Colonic mucosa (tissue), 4 donors: ENCODE measurements around the gene DLG2. TPM values are rescaled to one million over a fixed set of nuclear protein-coding genes. Genes with fewer than 3 reads are reported as not detected.
"Not testable (repeated sequence)": the region's sequence is repeated elsewhere in the genome, so short reads cannot be mapped to it uniquely, and the experiment has no call there.

Experiments used
- DNase-seq: peaks from one replicate; pipeline ENCODE4 v3.0.0-alpha.2; 2020
- H3K27ac ChIP-seq: fragments of 200-600 bp; one replicate; pipeline ENCODE4 v1.8.0; 2021
- H3K27me3 ChIP-seq: fragments of 200-600 bp; one replicate; pipeline ENCODE4 v1.8.0; 2021
- H3K36me3 ChIP-seq: fragments of 200-600 bp; one replicate; pipeline ENCODE4 v1.8.0; 2021
- H3K4me1 ChIP-seq: fragments of 200-600 bp; one replicate; pipeline ENCODE4 v1.8.0; 2021; ENCODE audit warnings: mild to moderate bottlenecking
- H3K4me3 ChIP-seq: fragments of 200-600 bp; one replicate; pipeline ENCODE4 v1.8.0; 2021
- H3K9ac ChIP-seq, 2 donors: one replicate each; pipeline ENCODE4 v1.7.0; 2013; ENCODE audit warnings: control low read depth in 2 of 2, low read depth in 2 of 2, low read length in 2 of 2
- H3K9me3 ChIP-seq: fragments of 200-600 bp; one replicate; pipeline ENCODE4 v1.8.0; 2021
- intact Hi-C: fragments of 100-400 bp; cut with DNase I; formaldehyde crosslinking; loops from one replicate; pipeline ENCODE4 v1.14.1; 2022
- total RNA-seq, 2 donors: library from RNA; stranded (reverse); fragmentation: NEBNext Ultra II Directional in 1 of 2; extraction: Animal tissue kit (Norgen Biotek cat#: 25700) in 1 of 2; gene quantifications; one replicate each; pipeline ENCODE4 v1.2.1, GENCODE V29; 2021
- TF ChIP-seq, protein P1 (sequence below): fragments of 200-600 bp; IDR thresholded peaks from one replicate; pipeline ENCODE4 v1.8.0; 2022; ENCODE audit warnings: antibody characterized with exemption, mild to moderate bottlenecking
- donor health status: healthy.
- donor health status: DM: no; HTN: no; CAD: no.
- donor health status: DM: no; HTN: no; CAD: no.

Gene DLG2
- total RNA-seq, 2 donors from 2014 or later = 1.4 to 3.3 TPM

DNA sequence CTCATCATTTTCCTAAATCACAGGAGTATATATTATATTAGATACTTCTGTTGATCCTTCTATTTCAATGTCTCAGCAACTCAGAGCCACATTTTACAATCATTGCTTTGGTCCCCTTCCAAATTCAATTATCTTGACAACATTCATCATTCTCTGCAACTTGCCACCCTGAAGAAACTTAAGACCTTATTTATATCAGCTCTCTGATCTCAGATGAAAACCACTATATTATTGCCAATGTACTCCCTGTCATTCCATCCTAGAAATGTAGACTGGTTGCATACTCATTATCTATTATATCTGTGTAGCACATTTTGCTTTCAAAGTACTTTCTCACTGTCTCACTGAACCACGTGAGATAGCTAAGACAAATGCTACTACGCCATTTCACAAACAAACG is 379.3 kb downstream of the DLG2 start:
- Histone ChIP-seq H3K4me3 (no peak overlapping the region), H3K4me1 (no peaks in the 10 kb centered on the region), H3K27ac (no peak overlapping the region), H3K27me3 (no peaks in the 10 kb centered on the region), H3K9me3 (no peaks in the 10 kb centered on the region), H3K36me3 (no peaks in the 10 kb centered on the region), H3K9ac (no peak overlapping the region)
- intact Hi-C loops = no loop called here
- DNase-seq = no peak
- TF ChIP-seq, protein P1, sequence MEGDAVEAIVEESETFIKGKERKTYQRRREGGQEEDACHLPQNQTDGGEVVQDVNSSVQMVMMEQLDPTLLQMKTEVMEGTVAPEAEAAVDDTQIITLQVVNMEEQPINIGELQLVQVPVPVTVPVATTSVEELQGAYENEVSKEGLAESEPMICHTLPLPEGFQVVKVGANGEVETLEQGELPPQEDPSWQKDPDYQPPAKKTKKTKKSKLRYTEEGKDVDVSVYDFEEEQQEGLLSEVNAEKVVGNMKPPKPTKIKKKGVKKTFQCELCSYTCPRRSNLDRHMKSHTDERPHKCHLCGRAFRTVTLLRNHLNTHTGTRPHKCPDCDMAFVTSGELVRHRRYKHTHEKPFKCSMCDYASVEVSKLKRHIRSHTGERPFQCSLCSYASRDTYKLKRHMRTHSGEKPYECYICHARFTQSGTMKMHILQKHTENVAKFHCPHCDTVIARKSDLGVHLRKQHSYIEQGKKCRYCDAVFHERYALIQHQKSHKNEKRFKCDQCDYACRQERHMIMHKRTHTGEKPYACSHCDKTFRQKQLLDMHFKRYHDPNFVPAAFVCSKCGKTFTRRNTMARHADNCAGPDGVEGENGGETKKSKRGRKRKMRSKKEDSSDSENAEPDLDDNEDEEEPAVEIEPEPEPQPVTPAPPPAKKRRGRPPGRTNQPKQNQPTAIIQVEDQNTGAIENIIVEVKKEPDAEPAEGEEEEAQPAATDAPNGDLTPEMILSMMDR = no peak

GRCh38 chr11:85238906-85239305 is 388.2 kb downstream of the DLG2 start:
- TF ChIP-seq, protein P1 = no peak
- H3K9ac ChIP-seq = no peak overlapping the region
- no peak overlapping the region for H3K4me3 ChIP-seq
- intact Hi-C loops = no loop called here
- H3K9me3 ChIP-seq = no peaks in the 10 kb centered on the region
- DNase-seq = no peak
- no peaks in the 10 kb centered on the region for H3K36me3 ChIP-seq
- H3K27me3 ChIP-seq = no peaks in the 10 kb centered on the region
- no peaks in the 10 kb centered on the region for H3K4me1 ChIP-seq
- no peak overlapping the region for H3K27ac ChIP-seq

GRCh38 chr11:85238038-85238437 is 389.1 kb downstream of the DLG2 start:
- H3K4me1 ChIP-seq, H3K9ac ChIP-seq, DNase-seq, H3K27ac ChIP-seq, H3K36me3 ChIP-seq, H3K27me3 ChIP-seq, intact Hi-C loops, H3K9me3 ChIP-seq, H3K4me3 ChIP-seq: not testable (repeated sequence)

DNA sequence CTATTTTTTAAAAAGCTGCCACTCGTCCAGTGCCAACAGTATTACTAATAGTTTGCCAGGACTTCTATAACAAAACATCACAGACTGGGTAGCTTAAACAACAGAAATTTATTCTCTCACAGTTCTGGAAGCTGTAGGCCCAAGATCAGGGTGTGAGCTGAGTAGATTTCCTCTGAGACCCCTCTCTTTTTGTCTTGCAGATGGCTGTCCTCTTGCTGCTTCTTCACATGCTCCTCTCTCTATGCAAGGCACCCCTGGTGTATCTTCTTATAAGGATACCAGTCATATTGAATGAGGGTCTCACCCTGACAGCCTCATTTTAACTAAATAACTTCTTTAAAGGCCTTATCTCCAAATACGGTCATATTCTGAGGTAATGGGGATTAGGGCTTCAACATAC is 390.9 kb downstream of the DLG2 start:
- Histone ChIP-seq H3K4me3 (no peak overlapping the region), H3K9me3 (no peaks in the 10 kb centered on the region), H3K9ac (no peak overlapping the region), H3K27me3 (no peaks in the 10 kb centered on the region), H3K27ac (no peak overlapping the region), H3K4me1 (no peaks in the 10 kb centered on the region), H3K36me3 (no peaks in the 10 kb centered on the region)
- intact Hi-C loops = no loop called here
- no peak for DNase-seq
- TF ChIP-seq, protein P1 = no peak

GRCh38 chr11:85232559-85232958 is 394.6 kb downstream of the DLG2 start:
- Histone ChIP-seq H3K27ac (no peak overlapping the region), H3K9ac (no peak overlapping the region), H3K36me3 (no peaks in the 10 kb centered on the region), H3K4me1 (no peaks in the 10 kb centered on the region), H3K9me3 (no peaks in the 10 kb centered on the region), H3K27me3 (no peaks in the 10 kb centered on the region), H3K4me3 (no peak overlapping the region)
- intact Hi-C loops = no loop called here
- TF ChIP-seq, protein P1 = no peak
- DNase-seq = no peak

DNA sequence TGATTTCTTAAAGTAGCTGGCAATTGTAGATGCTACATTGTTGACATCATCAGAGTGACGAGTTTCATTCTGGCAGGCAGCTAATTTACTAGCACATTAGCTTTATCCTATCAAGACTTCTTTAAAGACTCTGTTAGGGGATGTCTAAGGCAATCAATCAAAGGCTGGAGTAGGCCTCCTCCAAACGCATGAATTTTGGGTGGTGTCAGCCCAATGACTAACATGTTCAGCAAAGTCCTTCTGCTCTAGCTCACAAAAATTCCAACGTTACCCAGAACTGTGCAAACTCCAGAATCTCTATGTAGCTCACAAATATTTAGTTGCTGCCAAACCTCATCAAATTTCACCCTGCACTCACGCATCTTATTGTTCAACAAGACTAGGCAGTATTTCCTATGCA is 395.6 kb downstream of the DLG2 start:
- Histone ChIP-seq H3K27ac (no peak overlapping the region), H3K9me3 (no peaks in the 10 kb centered on the region), H3K9ac (no peak overlapping the region), H3K36me3 (no peaks in the 10 kb centered on the region), H3K4me1 (no peaks in the 10 kb centered on the region), H3K4me3 (no peak overlapping the region), H3K27me3 (no peaks in the 10 kb centered on the region)
- TF ChIP-seq, protein P1 = no peak
- intact Hi-C loops = no loop called here
- no peak for DNase-seq

DNA sequence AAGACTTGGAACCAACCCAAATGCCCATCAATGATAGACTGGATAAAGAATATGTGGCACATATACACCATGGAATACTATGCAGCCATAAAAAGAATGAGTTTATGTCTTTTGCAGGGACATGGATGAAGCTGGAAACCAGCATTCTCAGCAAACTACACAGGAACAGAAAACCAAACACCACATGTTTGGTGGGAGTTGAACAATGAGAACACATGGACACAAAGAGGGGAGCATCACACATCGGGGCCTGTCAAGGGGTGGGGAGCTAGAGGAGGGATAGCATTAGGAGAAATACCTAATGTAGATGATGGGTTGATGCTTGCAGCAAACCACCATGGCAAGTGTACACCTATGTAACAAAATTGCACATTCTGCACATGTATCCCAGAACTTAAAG is 397.4 kb downstream of the DLG2 start:
- DNase-seq, H3K9me3 ChIP-seq: not testable (repeated sequence)

More for the DNA sequence above, 397.4 kb downstream of the DLG2 start:
- H3K4me3 ChIP-seq, H3K4me1 ChIP-seq, intact Hi-C loops, H3K27ac ChIP-seq, H3K36me3 ChIP-seq, H3K9ac ChIP-seq, H3K27me3 ChIP-seq: not testable (repeated sequence)
